Measurements from ENCODE around the gene DEXI. TPM values are rescaled to one million over a fixed set of nuclear protein-coding genes. Genes with fewer than 3 reads are reported as not detected.
"Not testable (repeated sequence)": the region's sequence is repeated elsewhere in the genome, so short reads cannot be mapped to it uniquely, and the experiment has no call there.

The DEXI gene
- total RNA-seq, 2 donors from 2014 or later = 22.9 to 24.6 TPM

DNA sequence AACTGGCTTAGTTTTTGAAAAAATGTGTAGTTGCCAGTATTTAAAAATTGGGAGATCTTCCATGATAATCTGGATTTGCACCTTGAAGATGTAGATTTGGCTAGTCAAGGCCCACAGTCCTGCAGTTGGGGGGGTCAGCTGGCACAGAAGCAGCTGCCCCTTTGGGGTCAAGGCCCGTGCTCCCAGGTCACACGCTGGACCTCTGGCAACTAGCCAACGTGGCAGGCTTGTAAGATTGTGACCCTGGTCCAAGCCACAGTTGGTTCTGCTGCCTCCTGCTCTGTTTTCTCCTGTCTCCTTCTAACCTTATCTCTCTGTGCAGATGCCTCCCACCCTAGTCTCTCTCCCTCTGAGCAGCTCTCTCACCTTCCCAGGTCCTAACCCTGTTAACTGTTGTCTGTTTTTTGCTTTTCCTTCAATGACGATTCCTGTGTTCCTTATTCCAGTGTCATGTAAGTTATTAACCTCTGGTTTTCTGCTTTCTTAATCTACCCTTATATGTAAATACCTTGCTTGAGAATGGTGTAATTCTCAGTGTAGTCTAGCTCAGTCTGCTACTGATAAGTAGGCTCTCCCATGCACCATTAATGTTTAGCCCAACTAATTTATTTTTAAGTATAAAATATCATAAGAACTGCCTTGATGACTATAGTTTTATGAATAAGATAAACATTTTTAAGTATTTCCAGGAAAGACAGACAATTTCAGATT is 30.0 kb upstream of the DEXI start:
- ATAC-seq = no peak
- DNase-seq = no peak
- intact Hi-C loops (cut with DNase I, micrococcal nuclease) = loop anchor here (2.0 to 10.0 kb wide), 2 partner anchors 283 to 385 kb away; partner anchors contain the start of gene SOCS1 (in 1 of the 2)

DNA sequence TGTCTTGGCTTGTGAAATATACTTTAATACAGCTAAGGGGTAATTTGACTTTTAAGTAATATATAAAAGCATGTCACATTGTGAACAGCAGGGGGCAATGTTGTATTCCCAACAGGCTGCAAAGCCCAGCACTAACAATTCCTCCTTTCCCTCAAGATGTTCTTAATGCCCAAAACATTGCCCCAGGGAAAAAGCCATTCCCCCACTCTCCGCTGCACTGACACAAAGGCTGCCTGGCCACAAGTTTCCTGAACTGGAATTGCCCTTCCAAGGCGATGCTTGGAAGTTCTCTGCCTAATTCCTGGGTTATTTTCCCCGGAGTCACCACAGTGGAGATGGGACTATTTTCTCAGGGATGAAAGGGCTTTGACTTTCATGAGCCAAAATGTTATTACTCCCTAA is 29.3 kb upstream of the DEXI start:
- DNase-seq (no peak), ATAC-seq (peak; percentile 72)
- intact Hi-C loops (cut with DNase I, micrococcal nuclease) = loop anchor here (2.0 to 10.0 kb wide), 2 partner anchors 283 to 285 kb away; partner anchors contain the start of gene SOCS1 (in 2 of the 2)

DNA sequence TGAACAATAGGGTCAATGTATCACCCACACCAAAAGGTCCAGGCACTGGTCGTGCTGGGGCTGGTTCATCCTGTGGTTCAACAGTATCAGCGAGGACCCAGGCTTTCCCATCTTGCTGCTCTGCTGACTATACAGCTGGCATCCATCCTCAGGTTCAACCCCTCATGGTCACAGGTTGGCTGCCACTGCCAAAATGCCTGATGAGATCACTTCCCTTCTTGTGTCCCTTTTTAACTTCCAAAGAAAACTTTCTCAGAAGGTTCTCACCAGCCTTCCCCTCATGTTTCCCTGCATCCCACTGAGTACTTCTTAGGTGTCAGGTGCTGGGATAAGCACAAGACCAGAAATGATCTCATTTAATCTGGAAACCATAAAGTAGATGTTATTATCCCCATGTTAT is 27.8 kb upstream of the DEXI start:
- DNase-seq (no peak), ATAC-seq (no peak)
- intact Hi-C loops (cut with DNase I, micrococcal nuclease) = loop anchor here (2.0 to 10.0 kb wide), 2 partner anchors 285 to 287 kb away; partner anchors contain the start of gene SOCS1 (in 2 of the 2)

DNA sequence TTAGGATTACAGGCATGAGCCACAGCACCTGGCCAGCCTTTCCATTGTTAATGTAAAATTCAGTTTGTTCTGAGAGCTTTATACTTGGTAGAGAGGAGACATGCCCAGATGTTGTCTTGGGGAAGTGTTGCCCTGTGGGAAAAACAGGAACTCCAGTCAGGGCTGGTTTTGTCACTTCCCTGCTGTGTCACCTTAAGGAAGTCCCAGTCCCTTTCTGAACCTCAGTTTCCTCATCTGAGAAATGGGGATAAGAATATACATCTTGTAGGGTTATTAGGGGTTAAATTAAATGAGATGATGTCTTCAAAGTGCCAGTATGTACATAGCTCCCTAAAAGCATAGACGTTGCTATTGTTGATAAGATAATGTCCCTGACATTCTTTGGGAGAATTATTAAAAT is 27.3 kb upstream of the DEXI start:
- ATAC-seq (no peak), DNase-seq (no peak)
- intact Hi-C loops (cut with DNase I, micrococcal nuclease) = loop anchor here (2.0 to 10.0 kb wide), 3 partner anchors 285 to 385 kb away; partner anchors contain the start of gene SOCS1 (in 2 of the 2)

DNA sequence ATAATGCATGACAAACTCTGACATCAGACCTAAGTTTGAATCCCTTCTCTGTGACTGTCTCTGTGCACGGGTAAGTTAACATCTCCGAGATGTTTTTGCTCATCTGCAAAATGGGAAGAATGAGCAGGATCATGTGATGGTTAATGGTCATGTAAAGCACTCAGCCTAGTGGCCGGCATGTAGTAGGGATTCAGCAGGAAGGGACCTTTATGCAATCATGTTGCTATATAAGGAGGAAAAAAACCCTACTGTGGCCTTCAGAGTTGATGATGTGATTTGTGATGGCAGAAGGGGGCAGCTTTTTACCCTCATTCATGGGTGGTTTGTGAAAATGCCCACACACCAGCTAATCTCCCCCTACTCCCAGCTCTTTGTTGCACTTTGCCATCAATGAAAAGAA is 26.2 kb upstream of the DEXI start:
- ATAC-seq (no peak), DNase-seq (no peak)
- intact Hi-C loops (cut with DNase I, micrococcal nuclease) = loop anchor here in 1 of 2 donors (10.0 kb wide), 1 partner anchor 386 kb away; no protein-coding TSS in a partner anchor

DNA sequence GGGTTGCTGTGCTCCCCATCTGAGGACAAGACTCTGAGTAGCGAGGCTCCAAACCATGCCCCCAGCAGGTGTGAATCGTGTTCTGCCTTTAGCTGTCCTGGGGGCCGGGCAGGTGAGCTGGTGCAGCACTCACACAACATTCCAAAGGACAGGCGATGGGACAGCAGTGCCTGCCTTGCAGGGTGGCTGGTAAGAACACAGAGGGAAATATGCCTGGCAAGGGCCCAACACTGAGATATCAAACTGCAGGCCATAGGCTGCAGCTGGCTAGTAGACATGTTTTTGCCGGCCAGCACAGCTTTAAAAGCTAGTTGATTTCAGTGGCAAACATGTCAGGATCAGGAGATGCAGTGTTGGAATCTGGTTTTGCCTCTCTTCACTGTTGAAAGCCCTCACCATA is 25.7 kb upstream of the DEXI start:
- intact Hi-C loops (cut with DNase I, micrococcal nuclease) = loop anchor here in 1 of 2 donors (10.0 kb wide), 1 partner anchor 387 kb away; no protein-coding TSS in a partner anchor
- ATAC-seq = no peak
- DNase-seq = no peak

DNA sequence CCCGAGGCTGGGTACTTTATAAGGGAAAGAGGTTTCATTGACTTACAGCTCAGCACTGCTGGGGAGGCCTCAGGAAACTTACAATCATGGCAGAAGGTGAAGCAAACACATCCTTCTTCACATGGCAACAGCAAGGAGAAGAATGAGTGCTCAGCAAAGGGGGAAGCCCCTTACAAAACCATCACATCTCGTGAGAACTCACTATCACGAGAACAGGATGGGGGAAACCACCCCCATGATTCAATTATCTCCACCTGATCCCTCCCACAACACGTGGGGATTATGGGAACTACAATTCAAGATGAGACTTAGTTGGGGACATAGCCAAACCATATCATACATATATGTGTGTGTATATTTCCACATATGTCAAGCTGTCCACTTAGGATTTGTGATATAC is 24.3 kb upstream of the DEXI start:
- intact Hi-C loops (cut with DNase I, micrococcal nuclease) = loop anchor here in 1 of 2 donors (10.0 kb wide), 1 partner anchor 388 kb away; no protein-coding TSS in a partner anchor
- not testable (repeated sequence) for DNase-seq, ATAC-seq

DNA sequence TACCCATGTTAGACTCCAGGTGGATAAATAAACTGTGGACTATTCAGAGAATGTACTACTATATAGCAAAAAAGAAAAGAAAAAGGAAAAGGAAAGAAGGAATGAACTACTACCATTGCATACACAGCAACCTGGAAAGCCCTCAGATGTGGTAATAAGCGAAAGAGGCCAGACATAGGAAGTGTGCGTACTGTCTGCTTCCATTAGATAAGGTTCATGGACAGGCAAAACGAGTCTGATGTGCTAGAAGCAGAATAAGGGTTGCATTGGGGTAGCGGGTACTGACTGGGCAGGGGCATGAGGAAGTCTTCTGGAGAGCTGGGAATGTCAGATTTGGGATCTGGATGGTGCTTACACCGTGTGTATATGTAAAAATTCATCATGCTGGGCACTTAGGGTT is 23.9 kb upstream of the DEXI start:
- DNase-seq = no peak
- no peak for ATAC-seq
- intact Hi-C loops (cut with DNase I, micrococcal nuclease) = loop anchor here in 1 of 2 donors (10.0 kb wide), 1 partner anchor 389 kb away; no protein-coding TSS in a partner anchor

DNA sequence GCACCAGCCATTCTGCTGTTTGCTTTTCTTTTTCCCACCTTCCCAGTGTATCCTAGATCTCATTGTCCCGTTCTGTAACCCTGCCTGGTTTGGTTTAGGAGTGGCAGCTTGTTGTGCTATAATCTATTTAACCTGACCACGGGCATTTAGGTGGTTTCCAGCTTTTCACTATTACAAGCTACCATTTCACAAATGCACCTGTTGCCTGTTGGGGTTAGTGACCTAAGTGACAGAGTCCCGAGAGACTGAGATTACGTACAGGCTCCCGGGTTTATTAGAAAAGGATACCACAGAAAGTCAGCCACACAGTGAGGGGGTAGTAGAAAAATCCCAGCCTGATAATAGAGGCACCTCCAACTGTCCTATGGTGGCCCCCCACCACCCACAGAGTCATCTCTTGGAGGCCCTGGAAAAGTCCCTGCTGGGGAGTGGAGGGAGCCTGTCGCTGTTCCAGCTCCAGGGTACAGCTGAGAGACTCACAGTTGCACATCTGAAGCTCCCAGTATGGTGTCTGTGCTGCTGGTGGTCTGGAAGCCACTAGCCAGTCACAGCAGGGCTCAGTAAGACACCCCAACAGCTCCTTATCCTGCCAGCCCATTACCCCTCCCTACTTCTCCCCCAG is 23.3 kb upstream of the DEXI start:
- intact Hi-C loops (cut with DNase I, micrococcal nuclease) = loop anchor here in 1 of 2 donors (10.0 kb wide), 1 partner anchor 389 kb away; no protein-coding TSS in a partner anchor
- no peak for ATAC-seq
- DNase-seq = no peak

DNA sequence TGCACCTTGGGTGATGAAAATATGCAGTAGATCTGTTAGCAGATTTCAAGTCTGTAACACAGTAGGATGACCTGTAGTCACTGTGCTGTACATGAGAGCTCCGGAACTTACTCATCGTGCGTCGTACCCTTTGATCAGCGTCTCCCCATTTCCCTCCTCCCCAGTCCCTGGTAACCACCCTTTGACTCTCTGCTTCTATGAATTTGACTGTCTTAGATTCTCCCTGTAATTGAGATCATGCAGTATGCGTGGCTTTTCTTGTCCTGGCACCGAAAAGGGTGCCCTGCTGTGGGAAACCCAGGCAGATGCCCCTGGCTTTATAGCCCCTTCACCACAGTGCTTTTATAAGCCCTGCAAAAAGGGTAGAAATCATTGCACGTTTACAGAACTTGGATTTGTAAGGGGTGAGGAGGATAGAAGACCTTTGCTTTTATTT is 22.6 kb upstream of the DEXI start:
- DNase-seq = no peak
- intact Hi-C loops (cut with DNase I, micrococcal nuclease) = loop anchor here in 1 of 2 donors (10.0 kb wide), 1 partner anchor 390 kb away; no protein-coding TSS in a partner anchor
- no peak for ATAC-seq

DNA sequence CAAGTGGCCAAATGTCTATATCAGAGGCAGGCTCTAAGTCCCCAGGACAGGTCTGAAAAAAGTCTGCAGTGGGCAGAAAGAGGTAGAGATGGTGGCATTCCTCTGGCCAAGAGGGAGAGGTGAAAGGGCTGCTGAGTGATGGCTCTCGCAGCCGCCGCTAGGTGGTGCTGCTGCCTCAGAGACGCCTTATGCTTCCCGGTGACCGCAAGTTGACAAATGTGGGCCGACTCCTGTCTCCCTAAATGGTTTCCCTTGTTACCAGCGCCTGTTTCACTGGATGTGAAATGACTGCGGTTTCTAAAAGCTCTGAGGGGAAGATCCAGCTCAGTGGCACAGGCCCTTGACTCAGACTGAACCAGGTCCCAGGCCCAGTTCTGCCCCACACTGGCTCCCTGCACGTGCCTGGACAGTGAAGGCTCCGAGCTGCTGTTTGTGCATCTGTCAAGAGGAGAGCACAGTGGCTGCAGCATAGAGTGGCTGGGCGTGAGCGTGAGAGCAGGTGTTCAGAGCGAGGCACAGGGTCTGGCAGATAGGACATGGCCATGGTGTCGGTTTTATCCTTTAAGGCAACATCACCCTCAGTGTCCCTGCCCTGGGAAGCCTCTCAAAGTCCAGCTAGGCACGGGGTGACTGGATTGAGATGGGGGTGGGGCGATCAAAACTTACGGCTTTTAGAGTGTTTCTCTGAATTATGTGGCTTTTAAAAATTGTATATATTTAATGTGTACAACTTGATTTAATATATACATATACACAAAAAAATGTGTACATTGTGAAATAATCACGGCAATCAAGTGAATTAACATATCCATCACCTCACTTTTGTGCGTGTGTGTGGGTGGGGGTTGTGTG is 22.0 kb upstream of the DEXI start:
- ATAC-seq (peak; percentile 92), DNase-seq (peak; percentile 68 to 88)
- intact Hi-C loops (cut with DNase I, micrococcal nuclease) = loop anchor here in 1 of 2 donors (10.0 kb wide), 1 partner anchor 391 kb away; no protein-coding TSS in a partner anchor

DNA sequence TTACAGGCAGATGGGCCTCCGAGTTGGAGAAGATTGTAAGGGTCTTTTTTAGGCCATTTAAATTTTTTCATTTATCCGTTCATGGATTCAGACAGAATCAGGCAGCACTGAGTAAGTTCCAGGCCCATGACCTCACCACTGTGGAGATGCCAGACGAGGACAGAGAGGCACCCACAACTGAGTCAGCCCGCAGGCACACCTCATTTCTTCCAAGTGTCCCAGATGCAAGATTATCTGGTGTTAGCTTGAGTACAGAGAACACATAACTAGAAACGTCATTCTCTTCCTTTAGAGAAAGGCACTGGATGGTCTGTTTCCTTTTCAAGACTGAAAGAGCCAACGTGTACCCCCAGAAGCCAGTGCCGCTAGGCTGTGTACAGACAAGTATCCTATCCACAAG is 19.0 kb upstream of the DEXI start:
- intact Hi-C loops (cut with DNase I, micrococcal nuclease) = loop anchor here in 1 of 2 donors (10.0 kb wide), 1 partner anchor 394 kb away; no protein-coding TSS in a partner anchor
- DNase-seq (no peak), ATAC-seq (no peak)

DNA sequence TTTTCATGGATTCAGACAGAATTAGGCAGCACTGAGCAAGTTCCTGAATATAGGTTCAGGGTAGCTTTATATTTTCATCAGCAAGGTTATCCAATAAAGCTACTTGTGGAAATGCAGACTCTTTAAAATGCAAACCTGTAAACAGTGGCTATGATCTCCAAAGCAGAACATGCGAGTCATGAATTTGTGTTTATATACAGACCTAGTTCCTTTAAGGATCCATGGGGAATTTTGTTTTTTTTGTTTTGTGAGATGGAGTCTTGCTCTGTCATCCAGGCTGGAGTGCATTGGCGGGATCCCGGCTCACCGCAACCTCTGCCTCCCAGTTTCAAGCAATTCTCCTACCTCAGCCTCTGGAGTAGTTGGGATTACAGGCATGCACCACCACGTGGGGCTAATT is 16.9 kb upstream of the DEXI start:
- ATAC-seq (no peak), DNase-seq (no peak)
- intact Hi-C loops (cut with DNase I, micrococcal nuclease) = no loop called here

DNA sequence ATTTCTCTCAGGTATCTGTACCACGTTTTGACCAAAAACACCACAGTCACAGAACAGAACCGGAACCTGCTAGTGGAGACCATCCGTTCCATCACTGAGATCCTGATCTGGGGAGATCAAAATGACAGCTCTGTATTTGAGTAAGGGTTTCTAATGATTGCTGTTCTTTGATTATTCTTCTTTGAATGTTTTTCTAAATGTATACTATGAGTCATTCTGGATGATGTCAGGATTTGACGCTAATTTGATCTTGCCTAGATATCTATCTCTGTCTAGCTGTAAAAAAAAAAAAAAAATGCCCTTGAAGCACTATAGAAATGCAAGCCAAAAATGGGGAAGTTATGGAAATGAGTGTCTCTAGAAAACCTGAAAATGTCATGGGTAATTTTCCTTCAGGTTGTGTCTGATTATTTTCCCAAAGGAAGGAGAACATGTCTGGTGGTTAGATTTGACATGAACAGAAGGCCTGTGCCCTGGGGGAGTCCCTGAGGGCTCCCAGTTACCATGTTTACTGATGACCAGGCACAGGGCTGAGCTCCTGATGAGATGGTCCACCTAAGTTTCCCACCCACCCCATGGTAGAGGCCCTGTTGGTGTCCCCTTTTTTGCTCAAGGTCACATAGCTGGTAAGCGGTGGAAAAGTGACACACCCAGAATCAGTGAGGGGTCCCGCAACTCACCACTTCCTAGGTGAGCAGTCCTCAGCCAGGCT is 15.7 kb upstream of the DEXI start:
- no peak for ATAC-seq
- intact Hi-C loops (cut with DNase I, micrococcal nuclease) = no loop called here
- DNase-seq = no peak

DNA sequence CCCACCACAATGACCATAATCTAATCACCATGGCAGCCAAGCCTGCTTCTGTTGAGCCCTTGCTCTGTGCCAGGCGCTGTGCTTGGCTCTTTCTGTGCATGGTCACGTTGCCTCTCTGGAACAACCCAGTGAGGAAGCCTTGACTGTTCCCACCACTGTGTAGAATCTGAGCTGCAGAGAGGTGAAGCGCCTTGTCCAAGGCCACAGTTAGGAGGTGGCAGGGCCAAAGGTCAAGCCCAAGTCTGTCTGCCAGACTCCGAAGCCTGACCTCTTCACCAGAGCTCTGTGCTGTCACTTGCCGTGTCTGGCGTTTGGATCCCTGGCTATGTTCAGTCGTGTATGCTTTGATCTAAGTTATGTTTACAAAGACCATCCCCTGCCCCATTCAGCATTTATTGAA is 12.6 kb upstream of the DEXI start:
- DNase-seq (no peak), ATAC-seq (no peak)
- intact Hi-C loops (cut with DNase I, micrococcal nuclease) = no loop called here

DNA sequence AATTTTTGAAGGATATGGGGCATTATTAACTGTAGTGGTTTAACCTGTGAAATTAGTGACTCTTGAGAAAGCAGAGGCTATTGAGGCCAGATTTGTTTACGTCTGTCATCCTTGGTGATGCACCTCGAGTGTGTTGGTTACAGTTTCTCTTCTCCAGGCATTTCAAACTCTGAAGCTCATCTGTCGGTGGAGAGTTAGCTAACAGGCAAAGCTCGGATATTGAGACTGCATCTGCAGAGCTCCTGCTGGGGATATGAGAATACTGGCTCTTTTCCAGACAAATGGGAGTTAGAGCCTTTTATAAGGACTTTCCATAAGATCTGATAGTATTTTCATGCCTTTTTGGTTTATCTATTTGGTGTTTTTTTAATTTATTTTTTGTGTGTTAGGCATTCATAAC is 8.8 kb upstream of the DEXI start:
- ATAC-seq (no peak), DNase-seq (no peak)
- intact Hi-C loops (cut with DNase I, micrococcal nuclease) = no loop called here

DNA sequence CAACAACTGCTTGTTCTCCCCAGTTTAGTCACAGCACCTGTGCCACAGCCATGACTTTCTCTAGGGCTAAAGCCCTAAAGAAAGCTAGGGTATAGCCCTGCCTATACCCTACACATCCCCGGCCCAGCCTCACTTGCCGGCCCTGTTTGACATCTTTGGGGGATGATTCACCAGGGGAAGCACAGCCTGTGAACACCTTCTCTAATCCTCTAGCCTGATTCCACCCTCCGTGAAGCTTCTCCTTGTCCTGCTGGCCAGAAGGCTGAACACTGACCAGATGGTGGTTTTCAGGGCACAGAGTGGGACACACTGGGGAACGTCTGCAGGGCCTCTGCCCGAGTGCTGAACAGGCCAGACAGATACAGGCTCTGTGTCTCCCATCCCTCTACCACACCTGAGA is 8.1 kb upstream of the DEXI start:
- ATAC-seq (no peak), DNase-seq (no peak)
- intact Hi-C loops (cut with DNase I, micrococcal nuclease) = no loop called here

DNA sequence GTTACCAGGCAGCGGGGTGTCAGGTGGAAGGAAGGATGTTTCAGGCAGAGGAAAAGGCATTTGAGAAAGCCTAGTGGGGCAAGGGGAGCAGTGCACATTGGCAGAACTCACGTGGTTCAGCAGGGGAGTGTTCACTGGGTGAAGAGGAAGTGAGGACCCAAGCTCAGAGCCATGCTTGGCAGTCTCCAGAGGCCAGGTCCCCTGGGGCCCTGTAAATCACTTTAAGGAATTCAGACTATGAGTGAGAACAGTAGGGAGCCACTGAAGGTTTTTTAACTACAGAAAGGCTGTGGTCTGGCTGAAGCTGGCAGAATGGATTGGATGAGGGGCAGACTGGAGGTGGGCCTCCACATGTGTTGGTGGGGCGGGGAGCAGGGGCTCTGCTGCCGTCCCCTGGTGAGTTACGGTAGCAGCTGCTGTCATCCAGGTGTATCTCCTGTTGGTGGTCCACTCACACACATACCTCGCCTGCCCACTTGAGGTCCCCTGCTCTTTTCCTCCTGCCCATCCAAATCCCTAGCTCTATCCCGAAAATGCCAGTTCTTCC is 7.2 kb upstream of the DEXI start:
- intact Hi-C loops (cut with DNase I, micrococcal nuclease) = no loop called here
- DNase-seq = no peak
- ATAC-seq = no peak

Measured in left colon (tissue), 2 donors.